PC-9 (cell line): ENCODE results near the gene PRR7.

Experiments
- CTCF ChIP-seq: fragments of 200-600 bp; sonication (generic); conservative IDR thresholded peaks from 2 replicates; pipeline ENCODE4 v1.6.1; 2017; ENCODE audit warnings: mixed run types, antibody characterized with exemption, mild to moderate bottlenecking, moderate library complexity
- EZH2 ChIP-seq: fragments of 200-600 bp; sonication (generic); IDR thresholded peaks from 2 replicates; pipeline ENCODE4 v1.8.0; 2017; ENCODE audit warnings: antibody characterized with exemption, low read depth

GRCh38 chr5:177456976-177457851 is 10.6 kb downstream of the PRR7 start:
- TF ChIP-seq CTCF = peak; percentile 68
- no peak for TF ChIP-seq EZH2
